GM19463 (cell line): ENCODE data around the gene SERINC5.
"Not testable (repeated sequence)": the region's sequence is repeated elsewhere in the genome, so short reads cannot be mapped to it uniquely, and the experiment has no call there.

ENCODE experiments used
- ATAC-seq: cut with Tn5 transposase; IDR thresholded peaks from one replicate; pipeline ENCODE4 v1.9.1; 2021; ENCODE audit warnings: mild to moderate bottlenecking, moderate library complexity; ENCODE audit not compliant: unreplicated experiment

Gene SERINC5

GRCh38 chr5:80143491-80143890, 112.4 kb downstream of the SERINC5 start:
- no peak for ATAC-seq

- no peak for ATAC-seq
These were observed 112.9 kb downstream of the SERINC5 start for GRCh38 chr5:80142996-80143395.

DNA sequence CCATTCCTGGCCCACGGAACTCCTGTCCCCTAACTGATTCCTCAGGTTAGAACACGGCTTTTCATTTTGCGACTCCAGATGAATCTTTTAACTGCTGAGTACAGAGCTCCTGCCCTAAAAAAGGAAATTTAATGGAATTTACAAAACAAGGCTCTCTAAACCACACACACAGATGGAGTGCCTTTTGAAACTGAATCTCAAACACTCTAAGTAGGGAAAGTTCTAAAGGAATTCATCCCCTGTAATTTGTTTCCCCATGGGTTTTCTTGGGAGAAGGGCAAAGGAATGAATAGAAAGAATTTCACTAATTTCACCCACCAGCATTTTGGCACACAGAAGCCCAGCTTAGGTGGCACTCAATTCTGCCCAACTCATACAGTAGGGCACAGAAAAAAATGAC, 114.2 kb downstream of the SERINC5 start:
- ATAC-seq: no peak

DNA sequence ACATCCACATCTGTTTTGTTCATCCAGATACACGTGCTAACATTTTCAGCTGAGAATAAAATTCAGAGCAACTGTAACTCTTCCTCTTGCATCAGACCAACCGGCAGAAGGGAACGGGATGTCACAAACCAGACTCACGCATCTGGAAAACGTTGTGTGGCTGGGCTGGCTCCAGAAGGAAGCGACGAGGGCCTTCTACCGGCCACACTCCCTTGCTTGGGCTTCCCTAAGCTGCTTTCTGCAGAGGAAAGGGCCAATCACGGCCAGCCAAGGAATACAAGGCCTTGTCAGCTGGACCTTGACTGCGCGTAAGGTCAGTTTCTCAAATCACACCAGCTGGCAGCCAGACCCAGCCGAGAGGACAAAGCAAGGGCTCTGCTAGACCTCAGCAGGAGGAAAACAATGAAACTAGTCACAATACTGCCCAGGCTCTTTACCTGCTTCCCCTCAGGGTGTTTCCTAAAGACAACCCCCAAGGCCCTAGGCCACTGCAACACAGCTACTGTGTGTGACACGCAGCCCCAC, 114.6 kb downstream of the SERINC5 start:
- ATAC-seq: no peak

- no peak for ATAC-seq
These were observed 115.4 kb downstream of the SERINC5 start for GRCh38 chr5:80140496-80140895.

DNA sequence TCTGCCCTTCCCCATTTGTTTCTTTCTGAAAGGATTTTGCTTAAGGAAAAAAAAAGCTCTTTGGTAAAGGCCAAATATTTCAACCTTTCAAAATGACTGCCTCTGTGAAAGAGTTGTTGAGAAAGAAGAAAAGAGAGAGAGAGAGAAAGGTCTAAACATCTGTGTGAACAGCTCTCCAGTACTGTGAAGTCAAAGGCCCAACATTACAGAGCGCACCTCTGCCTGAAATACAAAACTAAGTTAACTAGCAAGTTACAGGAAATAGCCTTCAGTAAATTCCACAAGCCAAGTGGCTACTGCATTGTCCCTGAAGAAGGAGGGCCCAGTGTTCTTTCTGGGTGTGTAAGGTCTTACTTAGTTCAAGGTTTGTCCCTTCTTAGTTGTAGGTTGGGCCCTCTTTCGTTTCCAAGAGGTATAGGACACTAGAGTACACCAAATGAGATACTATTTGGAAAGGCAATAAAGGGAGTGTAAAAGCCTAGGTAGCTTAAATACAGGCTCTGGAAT, 116.3 kb downstream of the SERINC5 start:
- ATAC-seq: no peak

- no peak for ATAC-seq
These were observed 117.4 kb downstream of the SERINC5 start for GRCh38 chr5:80138486-80138885.

DNA sequence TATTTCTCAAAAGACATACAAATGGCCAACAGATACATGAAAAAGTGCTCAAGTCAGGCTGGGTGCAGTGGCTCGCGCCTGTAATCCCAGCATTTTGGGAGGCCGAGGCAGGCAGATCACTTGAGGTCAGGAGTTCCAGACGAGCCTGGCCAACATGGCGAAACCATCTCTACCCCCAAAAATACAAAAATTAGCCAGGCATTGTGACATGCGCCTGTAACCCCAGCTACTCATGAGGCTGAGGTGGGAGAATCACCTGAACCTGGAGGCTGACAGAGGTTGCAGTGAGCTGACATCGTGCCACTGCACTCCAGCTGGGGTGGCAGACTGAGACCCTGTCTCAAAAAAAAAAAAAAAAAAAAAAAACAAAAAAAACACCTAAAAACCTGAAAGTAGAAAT, 119.0 kb downstream of the SERINC5 start:
- ATAC-seq: not testable (repeated sequence)

GRCh38 chr5:80134876-80135275, 121.0 kb downstream of the SERINC5 start:
- ATAC-seq: no peak

- no peak for ATAC-seq
These were observed 126.7 kb downstream of the SERINC5 start for GRCh38 chr5:80129146-80129545.

- no peak for ATAC-seq
These were observed 127.7 kb downstream of the SERINC5 start for GRCh38 chr5:80128141-80128540.

- no peak for ATAC-seq
These were observed 128.7 kb downstream of the SERINC5 start for GRCh38 chr5:80127116-80127552.

- ATAC-seq: peak; percentile 68
These were observed 129.8 kb downstream of the SERINC5 start for GRCh38 chr5:80125962-80126480.

DNA sequence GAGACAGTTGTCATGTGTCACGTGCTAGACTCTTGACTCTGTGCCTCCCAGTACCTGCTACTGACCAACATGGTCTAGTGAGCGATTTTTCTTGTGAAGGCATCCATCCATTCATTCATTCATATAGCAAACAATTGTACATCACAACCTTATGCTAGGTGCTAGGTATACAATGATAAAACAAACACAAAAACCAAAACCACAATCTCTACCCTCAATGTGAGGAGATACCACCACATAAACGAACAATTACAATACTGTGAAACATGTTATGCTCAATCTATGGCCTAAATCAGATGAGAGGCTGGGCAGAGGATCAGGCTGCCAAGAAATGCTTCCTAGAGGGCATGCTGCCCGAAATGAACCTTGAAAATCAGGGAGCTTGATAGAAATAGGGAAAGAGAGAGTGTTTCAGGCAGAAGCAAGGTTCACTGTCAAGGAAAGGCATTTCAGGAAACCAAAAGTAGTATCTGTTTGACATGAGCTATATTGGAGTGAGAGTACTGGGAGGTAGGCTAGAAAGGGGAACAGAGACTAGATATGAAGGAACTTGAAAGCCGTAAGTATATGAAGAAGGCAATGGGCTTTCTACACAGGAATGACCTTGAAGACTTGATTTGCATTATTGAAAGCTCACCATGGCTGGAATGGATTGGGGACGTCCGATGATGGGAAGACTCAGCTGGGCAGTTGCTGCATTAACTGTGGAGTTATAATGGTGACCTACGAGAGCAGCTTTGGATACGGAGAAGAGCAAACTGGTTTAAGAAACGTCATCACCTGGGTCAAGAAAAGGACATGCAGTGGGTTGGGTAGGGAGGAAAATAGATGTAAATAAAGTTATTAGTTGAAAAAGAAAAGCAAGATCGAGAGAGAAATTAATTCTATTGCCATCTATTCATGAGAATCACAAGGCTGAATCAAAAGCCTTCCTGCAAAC, 130.6 kb downstream of the SERINC5 start:
- ATAC-seq: peak; percentile 66

- no peak for ATAC-seq
These were observed 131.5 kb downstream of the SERINC5 start for GRCh38 chr5:80124121-80124918.

DNA sequence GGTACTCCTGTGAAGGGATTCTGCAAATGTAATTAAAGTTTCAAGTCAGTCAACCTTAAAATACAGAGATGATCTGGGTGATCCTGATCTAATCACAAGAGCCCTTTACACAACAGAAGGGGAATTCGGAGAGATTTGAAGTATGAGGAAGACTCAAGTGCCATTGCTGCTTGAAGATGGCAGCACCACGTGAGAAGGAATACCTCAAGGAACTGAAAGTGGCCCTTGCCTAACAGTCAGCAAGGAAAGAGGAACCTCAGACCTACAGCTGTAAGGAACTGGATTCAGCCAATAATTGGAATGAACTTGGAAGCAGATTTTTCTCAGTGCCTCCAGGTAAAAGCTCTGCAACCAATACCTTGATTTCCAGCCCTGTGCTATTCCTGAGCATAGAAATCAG, 133.3 kb downstream of the SERINC5 start:
- ATAC-seq: no peak

- ATAC-seq: no peak
These were observed 136.5 kb downstream of the SERINC5 start for GRCh38 chr5:80119372-80119771.

DNA sequence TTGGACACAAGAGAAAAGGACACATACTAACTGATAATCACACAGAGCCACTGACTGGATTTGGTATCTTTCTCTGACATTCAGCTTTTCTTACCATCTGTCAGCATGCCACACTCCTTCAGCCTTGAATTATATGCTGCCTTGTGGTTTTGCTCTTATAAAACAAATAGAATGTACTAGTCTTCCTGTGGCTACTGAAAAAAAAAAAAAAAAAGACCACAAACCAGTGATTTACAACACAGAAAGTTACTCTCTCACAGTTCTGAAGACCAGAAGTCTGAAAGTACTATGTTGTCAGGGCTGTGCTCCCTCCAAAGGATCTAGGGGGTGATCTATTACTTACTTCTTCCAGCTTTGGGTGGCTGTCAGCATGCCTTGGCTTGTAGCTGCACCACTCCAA, 138.4 kb downstream of the SERINC5 start:
- ATAC-seq: no peak

GRCh38 chr5:80116465-80116864, 139.4 kb downstream of the SERINC5 start:
- ATAC-seq: no peak

DNA sequence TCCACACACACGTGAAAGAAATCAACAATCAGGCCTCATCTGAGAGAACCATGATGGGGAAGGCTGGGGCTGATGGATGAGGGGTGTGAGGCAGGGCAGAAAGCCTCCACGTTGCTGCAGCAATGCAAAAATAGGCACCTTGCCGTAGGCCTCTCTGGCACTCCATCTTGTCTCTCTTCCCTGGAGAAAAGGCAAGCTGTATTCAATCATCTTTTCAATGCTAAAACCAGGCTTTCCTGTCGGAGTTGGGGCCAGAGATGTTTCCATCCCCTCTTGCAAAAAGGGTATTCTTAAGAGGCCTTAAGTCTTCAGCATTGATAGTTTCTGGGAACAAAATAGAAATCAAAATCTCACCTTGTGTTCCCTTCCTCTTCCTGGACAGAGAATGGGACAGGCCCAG, 139.8 kb downstream of the SERINC5 start:
- ATAC-seq: no peak

- no peak for ATAC-seq
These were observed 141.0 kb downstream of the SERINC5 start for GRCh38 chr5:80114860-80115259.
